ENCODE data around the gene BNC2. TPM values are rescaled to one million over a fixed set of nuclear protein-coding genes. Genes with fewer than 3 reads are reported as not detected.
"Not testable (repeated sequence)": the region's sequence is repeated elsewhere in the genome, so short reads cannot be mapped to it uniquely, and the experiment has no call there.

Gene BNC2
- total RNA-seq, 1 experiment from 2014 or later, result 16.1 TPM

GRCh38 chr9:16883586-16883985 lies 13.1 kb upstream of the BNC2 start:
- DNase-seq, result no peak
- H3K9me3 ChIP-seq (replicated peaks), result no peaks in the 10 kb centered on the region
- H3K4me3 ChIP-seq, result no peak overlapping the region
- H3K36me3 ChIP-seq, result no peaks in the 10 kb centered on the region
- H3K4me1 ChIP-seq, result peaks cover 21% of the 10 kb centered on the region
- H3K27ac ChIP-seq, result no peak overlapping the region
- H3K27me3 ChIP-seq, result no peaks in the 10 kb centered on the region

- peaks cover 21% of the 10 kb centered on the region for H3K4me1 ChIP-seq
- not testable (repeated sequence) for H3K27ac ChIP-seq; H3K27me3 ChIP-seq; H3K4me3 ChIP-seq; H3K36me3 ChIP-seq; DNase-seq; H3K9me3 ChIP-seq (replicated peaks)
Measured at GRCh38 chr9:16882440-16882839, 12.0 kb upstream of the BNC2 start.

- no peak overlapping the region for H3K27ac ChIP-seq
- no peak for DNase-seq
- peaks cover 11% of the 10 kb centered on the region for H3K4me1 ChIP-seq
- no peaks in the 10 kb centered on the region for H3K27me3 ChIP-seq
- H3K4me3 ChIP-seq, result no peak overlapping the region
- no peaks in the 10 kb centered on the region for H3K36me3 ChIP-seq
- H3K9me3 ChIP-seq (replicated peaks), result no peaks in the 10 kb centered on the region
Measured at GRCh38 chr9:16879416-16879815, 8.9 kb upstream of the BNC2 start.

DNA sequence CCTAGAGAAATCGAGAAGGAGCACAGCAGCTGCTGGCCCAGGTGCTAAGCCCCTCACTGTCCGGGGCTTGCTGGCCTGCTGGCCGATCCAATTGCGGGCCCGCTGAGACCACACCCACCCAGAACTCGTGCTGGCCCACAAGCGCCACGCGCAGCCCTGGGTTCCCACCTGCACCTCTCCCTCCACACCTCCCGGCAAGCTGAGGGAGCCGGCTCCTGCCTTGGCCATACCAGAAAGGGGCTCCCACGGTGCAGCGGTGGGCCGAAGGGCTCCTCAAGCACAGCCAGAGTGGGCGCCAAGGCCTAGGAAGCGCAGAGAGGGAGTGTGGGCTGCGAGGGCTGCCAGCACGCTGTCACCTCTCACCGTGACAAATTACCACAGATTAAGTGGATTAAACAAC lies 6.8 kb upstream of the BNC2 start:
- no peak overlapping the region for H3K27ac ChIP-seq
- H3K27me3 ChIP-seq, result no peaks in the 10 kb centered on the region
- no peak overlapping the region for H3K4me3 ChIP-seq
- H3K9me3 ChIP-seq (replicated peaks), result no peaks in the 10 kb centered on the region
- DNase-seq, result no peak
- no peaks in the 10 kb centered on the region for H3K4me1 ChIP-seq
- H3K36me3 ChIP-seq, result no peaks in the 10 kb centered on the region

- Histone ChIP-seq H3K27ac (no peak overlapping the region), H3K27me3 (no peaks in the 10 kb centered on the region), H3K4me3 (no peak overlapping the region), H3K9me3 (replicated peaks) (no peaks in the 10 kb centered on the region), H3K4me1 (no peaks in the 10 kb centered on the region), H3K36me3 (no peaks in the 10 kb centered on the region)
- no peak for DNase-seq
Measured at GRCh38 chr9:16873126-16873802, 2.8 kb upstream of the BNC2 start.

DNA sequence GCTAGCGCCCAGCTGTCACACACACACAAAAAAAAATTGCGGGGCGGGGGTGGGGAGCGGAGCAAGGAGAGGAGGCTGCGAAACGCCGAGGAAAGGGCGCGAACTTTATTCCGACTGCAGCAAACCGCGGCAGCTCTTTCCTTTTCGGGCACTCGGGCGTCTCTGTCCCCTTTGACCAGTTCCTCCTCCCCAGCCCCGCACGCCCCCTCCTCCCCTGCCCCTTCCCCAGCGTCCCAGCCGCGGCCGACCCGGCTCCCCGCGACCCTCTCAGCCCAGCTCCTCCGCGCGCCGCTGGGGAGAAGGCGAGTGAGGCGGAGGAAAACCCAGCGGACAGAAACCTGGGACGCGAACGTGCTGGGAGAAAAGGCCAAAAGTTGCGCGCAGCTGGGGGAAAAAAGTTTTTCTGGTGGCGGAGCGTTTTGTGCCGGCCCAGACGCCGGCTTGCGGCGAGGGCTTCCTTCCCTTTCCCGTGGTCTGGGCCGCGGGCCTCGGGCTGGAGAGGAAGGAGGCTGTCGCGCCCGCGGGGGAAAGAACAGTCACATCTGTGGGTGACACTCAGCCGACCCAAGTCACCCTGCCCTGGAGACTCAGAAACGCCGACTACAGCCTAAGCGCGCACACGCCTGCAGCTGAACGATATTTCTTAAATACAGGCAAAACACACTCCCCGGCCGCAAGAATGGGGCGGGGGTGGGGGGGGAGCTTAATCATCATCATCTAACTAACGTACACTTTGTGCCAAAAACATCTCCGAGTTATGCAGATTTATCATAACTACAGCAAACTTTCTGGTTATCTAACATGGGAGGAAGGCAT lies 1.1 kb upstream of the BNC2 start:
- H3K36me3 ChIP-seq, result no peaks in the 10 kb centered on the region
- peaks cover 13% of the 10 kb centered on the region for H3K4me1 ChIP-seq
- peak overlapping the region; percentile 95 for H3K27ac ChIP-seq
- peak overlapping the region; percentile 91 for H3K4me3 ChIP-seq
- peak; percentile 65 to 78 for DNase-seq
- H3K27me3 ChIP-seq, result no peaks in the 10 kb centered on the region
- H3K9me3 ChIP-seq (replicated peaks), result no peaks in the 10 kb centered on the region

- Histone ChIP-seq H3K36me3 (no peaks in the 10 kb centered on the region), H3K9me3 (replicated peaks) (no peaks in the 10 kb centered on the region), H3K27ac (peak overlapping the region; percentile 95), H3K4me1 (peaks cover 21% of the 10 kb centered on the region), H3K27me3 (no peaks in the 10 kb centered on the region), H3K4me3 (peak overlapping the region; percentile 91)
- DNase-seq, result peak; percentile 45 to 56
Measured at GRCh38 chr9:16869882-16870595, 431 bp downstream of the BNC2 start.

GRCh38 chr9:16869131-16869881 lies 1.2 kb downstream of the BNC2 start:
- DNase-seq, result peak; percentile 64 to 75
- H3K4me3 ChIP-seq, result peak overlapping the region; percentile 91
- H3K27ac ChIP-seq, result peak overlapping the region; percentile 95
- H3K4me1 ChIP-seq, result peaks cover 21% of the 10 kb centered on the region
- no peaks in the 10 kb centered on the region for H3K9me3 ChIP-seq (replicated peaks)
- H3K36me3 ChIP-seq, result no peaks in the 10 kb centered on the region
- H3K27me3 ChIP-seq, result no peaks in the 10 kb centered on the region

DNA sequence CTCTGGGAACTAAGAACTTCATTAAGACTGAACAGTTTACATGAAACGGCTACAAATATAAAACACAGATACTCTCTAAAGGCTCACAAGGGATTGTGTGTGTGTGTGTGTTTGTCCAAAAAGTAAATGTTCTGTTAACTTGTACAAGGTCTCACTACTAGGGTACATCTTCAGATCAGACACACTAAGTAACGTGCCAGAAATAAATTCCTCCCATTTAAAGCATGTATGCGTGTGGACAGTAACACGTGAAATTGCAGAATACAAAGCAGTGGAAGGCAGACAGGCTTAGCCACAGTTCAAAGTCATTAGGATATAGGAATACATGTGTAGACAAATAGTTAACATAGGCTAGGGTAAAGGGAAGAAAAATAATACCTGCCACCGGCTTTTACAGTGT lies 1.8 kb downstream of the BNC2 start:
- DNase-seq, result no peak
- Histone ChIP-seq H3K4me1 (peaks cover 21% of the 10 kb centered on the region), H3K27me3 (no peaks in the 10 kb centered on the region), H3K9me3 (replicated peaks) (no peaks in the 10 kb centered on the region), H3K4me3 (peak overlapping the region; percentile 91), H3K36me3 (no peaks in the 10 kb centered on the region), H3K27ac (peak overlapping the region; percentile 95; the same call in 1 of the 2 replicates)

DNA sequence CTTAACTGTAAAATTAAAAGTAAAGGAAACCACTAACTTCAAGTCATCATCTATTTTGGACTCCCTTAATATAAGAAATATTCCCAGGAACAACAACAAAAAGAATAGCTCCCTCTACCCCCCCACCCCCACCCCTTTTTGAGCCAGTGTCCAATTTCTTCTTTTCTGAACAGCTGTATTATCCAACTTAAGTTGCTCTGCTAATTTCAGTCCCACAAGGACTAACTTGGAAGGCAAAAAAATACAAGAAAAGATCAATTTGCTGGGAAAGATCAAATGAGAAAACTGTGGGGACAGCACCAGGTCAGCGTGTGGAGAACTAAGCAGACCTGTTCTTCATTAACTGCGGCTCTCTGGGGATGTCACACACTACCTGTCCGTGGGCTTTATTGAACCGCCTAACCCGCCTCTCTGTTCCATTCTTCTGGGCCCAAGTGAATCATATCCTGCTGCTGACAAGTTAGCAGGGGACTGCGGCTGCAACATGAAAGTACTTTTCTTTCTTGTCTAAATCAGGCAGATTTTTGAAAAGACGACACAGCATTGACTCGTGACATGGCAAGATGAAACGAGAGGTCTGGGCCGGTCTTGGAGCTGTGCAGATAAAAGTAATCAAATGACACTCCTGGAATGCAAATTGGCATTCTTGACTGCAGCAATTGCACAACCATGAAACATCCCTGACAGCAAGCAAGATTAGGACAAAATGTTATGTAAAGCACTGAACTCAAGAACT lies 2.7 kb downstream of the BNC2 start:
- Histone ChIP-seq H3K27ac (peak overlapping the region; percentile 95), H3K4me1 (peaks cover 21% of the 10 kb centered on the region), H3K36me3 (no peaks in the 10 kb centered on the region), H3K9me3 (replicated peaks) (no peaks in the 10 kb centered on the region), H3K4me3 (peak overlapping the region; percentile 91), H3K27me3 (no peaks in the 10 kb centered on the region)
- DNase-seq, result peak; percentile 26 to 50

GRCh38 chr9:16866587-16866986 lies 3.9 kb downstream of the BNC2 start:
- H3K9me3 ChIP-seq (replicated peaks), result no peaks in the 10 kb centered on the region
- peaks cover 21% of the 10 kb centered on the region for H3K4me1 ChIP-seq
- H3K36me3 ChIP-seq, result 0 out of 2 replicates have a peak, but pooled peaks cover 3% of the 10 kb centered on the region
- no peak overlapping the region for H3K27ac ChIP-seq
- no peak for DNase-seq
- H3K27me3 ChIP-seq, result no peaks in the 10 kb centered on the region
- H3K4me3 ChIP-seq, result no peak overlapping the region

GRCh38 chr9:16864649-16865434 lies 5.6 kb downstream of the BNC2 start:
- Histone ChIP-seq H3K27me3 (no peaks in the 10 kb centered on the region), H3K36me3 (0 out of 2 replicates have a peak, but pooled peaks cover 3% of the 10 kb centered on the region), H3K27ac (peak overlapping the region; percentile 61), H3K9me3 (replicated peaks) (no peaks in the 10 kb centered on the region), H3K4me3 (peak overlapping the region; percentile 19; the same call in 1 of the 2 replicates), H3K4me1 (peaks cover 21% of the 10 kb centered on the region)
- DNase-seq, result peak in 1 of 2 experiments; percentile 42

DNA sequence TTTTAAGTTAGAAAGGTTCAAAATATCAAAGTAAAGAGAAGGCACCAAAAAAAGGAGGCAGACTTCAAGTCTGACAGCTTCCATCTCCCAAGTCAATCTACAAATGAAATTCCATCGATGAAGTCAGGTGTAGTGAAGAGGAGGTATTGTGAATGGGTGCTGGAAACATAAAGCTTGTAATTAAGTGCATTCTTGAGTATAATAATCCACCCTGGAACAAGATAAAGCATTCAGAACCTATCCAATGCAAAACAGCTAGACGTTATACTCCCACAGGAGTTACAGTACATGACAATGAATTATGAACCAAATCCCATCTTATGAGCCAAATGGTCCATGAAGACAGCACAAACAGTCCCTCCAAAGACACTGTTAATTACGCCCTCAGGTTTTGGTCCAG lies 22.3 kb downstream of the BNC2 start:
- Histone ChIP-seq H3K9me3 (replicated peaks) (no peaks in the 10 kb centered on the region), H3K27me3 (no peaks in the 10 kb centered on the region), H3K36me3 (no peaks in the 10 kb centered on the region), H3K4me1 (no peaks in the 10 kb centered on the region; the same call in 1 of the 2 replicates), H3K27ac (no peak overlapping the region), H3K4me3 (no peak overlapping the region)
- DNase-seq, result no peak
